NCI-H510A treated with DMSO at 0.1 percent for 48 hours (cell line): ENCODE results near the gene NUDC.
"Not testable (repeated sequence)": the region's sequence is repeated elsewhere in the genome, so short reads cannot be mapped to it uniquely, and the experiment has no call there.

Experiments used
- DNase-seq: peaks from one replicate; lab custom pipeline; 2025; lab: John Stamatoyannopoulos, UW

The NUDC gene

DNA sequence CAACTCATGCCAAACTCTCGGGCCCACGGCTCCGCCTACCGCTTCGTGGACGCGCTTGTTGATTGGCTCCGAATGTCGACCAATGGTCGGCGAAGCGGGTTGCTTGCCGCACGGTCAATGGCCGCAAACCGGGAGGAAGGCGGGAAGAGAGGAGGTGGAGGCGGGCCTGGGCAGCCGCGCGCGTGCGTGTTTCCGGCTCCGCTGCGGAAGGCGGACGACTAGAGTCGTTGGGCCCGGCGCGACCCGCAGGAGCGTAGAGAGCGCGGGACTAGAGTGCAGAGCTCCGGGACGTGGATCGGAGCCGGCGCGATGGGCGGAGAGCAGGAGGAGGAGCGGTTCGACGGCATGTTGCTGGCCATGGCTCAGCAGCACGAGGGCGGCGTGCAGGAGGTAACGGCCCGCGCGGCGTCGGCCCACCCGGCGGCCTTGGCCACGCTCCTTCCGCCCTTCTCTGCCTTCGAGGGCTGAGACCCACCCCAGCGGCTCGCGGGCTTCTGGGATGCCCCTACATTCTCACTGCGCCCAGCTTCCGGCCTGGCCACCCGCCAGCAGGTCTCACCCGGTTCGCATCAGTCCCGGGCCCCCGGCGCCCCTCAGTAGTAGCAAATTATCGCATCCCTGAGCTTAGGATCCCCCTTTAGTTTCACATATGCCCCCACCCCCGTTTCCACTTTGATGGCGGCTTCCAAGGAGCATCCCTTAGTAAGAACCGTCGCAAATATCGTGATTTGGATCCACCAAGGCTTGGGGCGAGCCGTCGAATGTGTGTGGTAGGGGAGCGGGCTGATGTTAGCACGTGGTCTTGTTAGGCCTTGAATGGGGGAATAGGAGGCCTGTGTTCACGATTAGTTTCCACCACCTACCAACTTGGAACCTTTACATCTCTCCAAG lies at the start of gene NUDC:
Gene NUDC (plus strand): TSS at position 204 of the 891 bp plus-strand sequence. CDS start 106 bp downstream, at position 310.
- peak; percentile 94 for DNase-seq

DNA sequence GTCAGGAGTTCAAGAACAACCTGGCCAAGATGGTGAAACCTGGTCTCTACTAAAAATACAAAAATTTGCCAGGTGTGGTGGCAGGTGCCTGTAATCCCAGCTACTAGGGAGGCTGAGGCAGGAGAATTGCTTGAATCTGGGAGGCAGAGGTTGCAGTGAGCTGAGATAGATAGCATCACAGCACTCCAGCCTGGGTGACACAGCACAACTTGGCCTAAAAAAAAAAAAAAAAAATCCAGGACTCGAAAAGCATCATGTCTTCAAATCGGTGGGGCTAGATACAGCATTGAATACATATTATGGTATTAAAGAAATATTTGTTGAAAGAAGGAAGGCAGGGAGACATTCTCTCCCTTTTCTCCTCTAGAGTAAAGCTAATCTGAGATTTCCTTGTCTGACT lies 48.4 kb upstream of the NUDC start:
- not testable (repeated sequence) for DNase-seq

DNA sequence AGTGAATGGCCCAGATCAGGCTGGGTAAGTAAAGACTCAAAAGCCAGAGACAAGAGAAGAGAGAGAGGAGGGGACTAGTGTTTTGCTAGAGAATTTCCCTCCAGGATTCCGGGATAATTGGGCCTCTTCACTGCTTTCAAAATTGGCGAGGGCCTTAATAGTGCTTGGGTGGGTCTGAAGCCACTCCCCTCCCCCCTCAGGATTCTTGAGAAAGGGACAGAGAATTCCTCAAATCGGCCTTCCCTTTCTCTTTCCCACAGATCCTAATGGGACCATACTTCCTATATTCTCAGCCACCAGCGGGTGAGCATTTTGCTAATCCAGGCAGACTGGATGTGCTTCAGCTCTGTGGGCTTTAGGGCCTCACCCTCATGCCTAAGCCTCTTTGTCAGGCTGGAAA lies 46.6 kb upstream of the NUDC start:
- DNase-seq = no peak

DNA sequence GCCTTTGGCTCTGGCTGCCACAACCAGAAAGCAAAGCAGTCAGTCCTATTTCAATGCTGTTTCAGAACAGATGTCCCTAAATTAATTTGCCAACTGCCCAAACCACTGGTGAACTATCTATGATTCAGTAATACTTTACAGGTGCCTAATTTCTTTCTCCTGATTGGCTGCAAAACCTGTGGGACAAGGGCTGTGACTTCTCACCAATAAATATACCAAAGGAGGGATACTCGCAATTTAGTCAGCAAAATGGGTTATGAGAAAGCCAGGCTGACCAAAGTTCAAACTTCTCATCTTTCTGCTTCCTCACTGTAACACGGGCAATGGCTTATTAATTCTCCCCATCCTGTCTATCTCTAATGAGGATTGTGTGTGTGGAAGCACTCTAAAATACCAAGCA lies 44.2 kb upstream of the NUDC start:
- DNase-seq = no peak

DNA sequence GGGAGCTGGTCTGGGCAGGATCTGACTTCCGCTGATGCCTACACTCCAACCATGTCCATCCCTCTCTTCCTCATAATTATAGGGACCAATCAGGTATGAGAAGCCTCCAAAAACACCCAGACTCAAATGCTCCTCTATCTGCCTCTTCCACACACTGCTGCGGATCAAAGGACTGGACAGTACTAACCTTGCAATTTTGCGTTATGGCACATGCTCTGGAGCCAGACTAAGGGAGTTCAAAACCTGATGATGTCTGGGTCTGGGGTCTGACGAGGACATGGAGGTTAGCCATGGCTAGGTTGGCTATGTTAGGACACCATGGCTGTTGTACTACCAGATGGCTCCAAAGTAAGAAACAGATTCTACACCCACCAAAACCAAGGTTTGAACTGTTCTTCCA lies 41.8 kb upstream of the NUDC start:
- no peak for DNase-seq

DNA sequence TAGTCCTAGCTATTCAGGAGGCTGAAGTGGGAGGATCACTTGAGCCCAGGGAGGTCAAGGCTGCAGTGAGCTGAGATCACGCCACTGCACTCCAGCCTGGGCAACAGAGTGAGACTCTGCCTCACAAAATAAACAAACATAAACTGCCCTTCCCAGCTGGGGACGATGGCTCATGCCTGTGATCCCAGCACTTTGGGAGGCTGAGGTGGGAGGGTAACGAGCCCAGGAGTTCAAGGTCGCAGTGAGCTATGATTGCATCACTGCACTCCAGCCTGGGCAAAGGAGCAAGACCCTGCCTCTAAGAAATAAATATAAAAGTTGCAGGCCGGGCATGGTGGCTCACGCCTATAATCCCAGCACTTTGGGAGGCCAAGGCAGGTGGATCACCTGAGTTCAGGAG lies 39.9 kb upstream of the NUDC start:
- DNase-seq = not testable (repeated sequence)

DNA sequence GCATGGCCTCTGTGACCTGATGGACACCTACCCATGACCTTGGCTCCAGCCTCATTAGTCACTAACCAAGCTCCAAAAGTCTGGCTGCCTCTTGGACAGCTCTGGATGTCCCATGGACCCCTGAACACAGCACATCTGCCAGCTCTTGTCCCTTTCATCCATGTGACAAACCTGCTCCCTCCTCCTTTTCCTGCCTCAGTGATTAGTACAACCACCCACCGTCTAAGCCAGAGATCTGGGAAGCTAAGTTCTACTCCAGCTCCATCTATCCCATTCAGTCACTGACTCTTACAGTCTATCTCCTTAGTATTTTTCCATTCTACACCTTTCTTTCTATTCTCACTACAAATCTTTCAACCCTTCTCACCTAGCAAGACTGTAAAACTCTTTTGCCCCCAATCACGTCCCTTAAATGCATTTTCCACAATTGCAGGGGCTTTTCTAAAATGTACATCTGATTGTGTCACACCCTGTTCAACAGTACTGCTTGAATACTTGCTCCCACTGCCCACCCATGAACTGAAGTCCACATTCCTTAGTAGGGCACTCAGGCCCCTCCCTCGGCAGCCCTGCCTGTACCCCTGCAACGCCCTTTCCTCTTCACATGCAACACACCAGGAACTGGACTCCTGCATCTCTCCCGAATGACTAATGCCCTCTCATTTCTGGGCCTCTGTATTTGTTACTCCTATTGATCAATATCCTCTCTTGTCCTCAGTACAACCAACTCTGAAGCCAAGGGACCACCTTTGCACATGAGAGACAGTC lies 38.7 kb upstream of the NUDC start:
- no peak for DNase-seq

DNA sequence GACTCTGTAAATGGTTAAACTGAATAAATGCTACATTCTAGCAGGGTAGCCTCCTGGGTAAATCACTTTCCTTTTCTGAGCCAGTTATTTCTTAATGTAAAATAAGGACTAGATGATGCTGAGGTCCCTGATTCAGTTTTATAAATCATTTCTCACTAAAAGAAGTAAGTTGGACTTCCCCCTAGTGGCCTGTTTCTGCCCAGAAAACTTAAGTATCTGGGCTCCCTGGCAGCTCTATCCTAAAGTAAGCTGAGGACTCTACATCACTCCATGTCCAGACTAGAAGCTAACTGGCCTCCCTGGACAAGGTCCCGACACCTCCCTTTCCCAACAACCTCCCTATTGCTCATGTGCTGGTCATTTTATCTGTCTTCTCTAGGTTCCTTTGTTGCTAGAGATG lies 34.4 kb upstream of the NUDC start:
- no peak for DNase-seq

DNA sequence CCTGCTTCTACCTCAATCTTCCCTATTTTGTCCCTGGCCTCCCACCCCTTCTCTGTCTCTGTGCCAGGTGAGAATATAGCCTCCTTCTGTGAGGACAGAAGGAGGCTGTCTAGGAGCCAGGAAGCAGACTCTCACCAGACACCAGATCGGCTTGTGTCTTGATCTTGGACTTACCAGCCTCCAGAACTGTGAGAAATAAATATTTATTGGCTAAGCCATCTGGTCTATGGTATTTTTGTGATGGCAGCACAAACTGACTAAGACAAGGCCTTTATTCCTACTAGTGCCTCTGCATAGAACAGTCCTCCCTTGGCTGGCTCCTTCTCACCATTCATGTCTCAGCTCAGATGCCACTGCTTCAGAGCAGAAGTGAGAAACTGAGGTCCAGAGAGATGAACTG lies 33.3 kb upstream of the NUDC start:
- DNase-seq = no peak

DNA sequence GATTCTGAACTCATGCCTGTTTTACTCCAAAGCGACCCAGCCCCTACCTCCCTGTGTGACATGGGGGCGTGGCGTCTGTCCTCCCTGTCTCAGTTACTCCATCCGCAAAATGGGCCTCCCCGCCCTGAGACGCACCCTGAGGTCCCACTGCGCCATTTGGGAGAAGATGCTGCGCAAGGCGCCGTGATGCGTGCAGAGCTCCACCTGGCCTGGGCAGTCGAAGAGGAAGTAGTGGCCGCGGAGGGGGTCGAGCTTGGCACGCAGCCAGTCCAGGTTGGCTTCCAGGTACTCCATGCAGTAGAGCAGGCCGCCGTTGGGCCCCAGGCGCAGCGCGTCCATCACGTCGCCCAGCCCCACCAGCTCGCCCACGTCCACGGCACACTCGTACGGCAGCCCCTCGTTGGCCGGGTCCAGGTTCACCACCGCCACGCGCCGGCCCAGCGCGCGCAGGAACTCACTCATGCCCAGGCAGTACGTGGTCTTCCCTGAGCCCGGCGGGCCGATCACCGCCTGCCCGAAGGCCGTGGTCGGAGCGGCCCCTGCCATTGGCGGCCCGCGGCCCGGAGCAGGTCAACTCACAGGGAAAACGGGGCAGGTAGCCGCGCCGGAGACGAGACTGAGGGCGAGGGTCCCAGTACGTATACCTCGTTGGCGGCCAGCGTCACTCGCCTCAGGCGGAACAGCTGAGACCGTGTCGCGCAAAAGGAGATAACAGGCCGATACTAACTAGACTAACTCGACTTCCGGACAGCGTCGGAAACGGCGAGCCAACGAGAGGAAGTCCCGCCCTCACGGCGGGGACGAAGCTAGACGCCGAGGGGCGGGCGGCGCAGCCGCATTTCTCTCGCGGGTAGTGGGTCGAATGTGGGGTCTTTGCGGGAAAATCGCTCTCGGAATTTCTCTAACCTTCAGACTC lies 31.7 kb upstream of the NUDC start, which contains the start of gene GPN2:
Gene GPN2 (minus strand): TSS at position 733 of the 916 bp plus-strand sequence. CDS start 187 bp downstream, at position 546.
- DNase-seq = peak; percentile 66

DNA sequence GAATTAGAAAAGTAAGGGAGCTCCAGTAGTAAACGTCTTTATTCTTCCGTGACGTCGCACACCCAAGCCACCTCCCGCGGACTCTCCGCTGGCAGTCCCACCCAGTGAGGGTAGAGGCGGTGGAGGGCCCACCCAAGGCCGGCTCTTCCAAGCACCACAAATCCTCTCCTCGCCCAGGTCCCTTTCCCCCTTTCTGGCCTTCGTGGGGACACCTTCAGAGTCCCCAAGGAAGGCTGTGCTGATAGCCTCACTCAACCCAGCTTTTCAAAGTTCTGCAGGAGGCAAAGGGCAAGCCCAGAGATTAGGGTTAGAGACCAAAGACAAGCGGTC lies 31.1 kb upstream of the NUDC start:
- DNase-seq = no peak

DNA sequence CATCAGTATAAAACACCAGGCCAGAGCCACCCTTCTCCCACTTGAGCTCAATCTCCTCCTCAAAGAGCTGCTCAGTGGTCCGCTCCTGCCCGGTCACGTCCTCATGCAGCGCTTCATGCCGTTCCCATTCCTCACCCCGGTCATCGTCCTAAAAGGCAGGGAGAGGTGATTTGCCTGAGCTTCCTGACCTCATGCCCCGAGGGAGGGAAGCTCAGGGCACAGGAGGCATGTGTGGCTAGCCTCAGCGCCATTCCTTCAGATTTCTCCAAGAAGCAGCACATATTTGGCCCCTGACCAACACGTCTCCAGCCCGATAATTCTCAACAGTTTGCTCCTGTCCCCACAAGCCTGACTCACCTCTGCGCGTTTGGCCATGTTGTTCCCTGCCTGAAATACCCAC lies 27.3 kb upstream of the NUDC start:
- no peak for DNase-seq

DNA sequence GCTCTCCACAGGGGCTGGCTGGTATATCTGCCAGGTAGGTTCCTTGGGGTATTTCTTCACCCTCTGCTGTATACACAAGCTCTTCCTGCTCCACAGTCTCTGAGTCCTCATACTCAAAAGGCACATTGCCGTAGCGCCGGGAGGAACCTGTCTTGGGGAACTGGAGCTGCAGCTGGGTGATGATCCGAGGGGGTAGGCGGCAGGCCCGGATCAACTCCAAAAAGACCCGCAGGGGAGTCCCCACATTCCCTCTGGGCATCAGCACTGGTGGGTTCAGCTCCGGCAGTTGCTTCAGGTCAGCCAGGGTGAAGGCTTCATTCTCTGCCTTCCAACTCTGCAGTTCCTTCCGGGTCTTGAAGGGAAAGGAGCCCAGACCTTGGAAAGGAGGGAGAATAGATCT lies 24.2 kb upstream of the NUDC start:
- no peak for DNase-seq

DNA sequence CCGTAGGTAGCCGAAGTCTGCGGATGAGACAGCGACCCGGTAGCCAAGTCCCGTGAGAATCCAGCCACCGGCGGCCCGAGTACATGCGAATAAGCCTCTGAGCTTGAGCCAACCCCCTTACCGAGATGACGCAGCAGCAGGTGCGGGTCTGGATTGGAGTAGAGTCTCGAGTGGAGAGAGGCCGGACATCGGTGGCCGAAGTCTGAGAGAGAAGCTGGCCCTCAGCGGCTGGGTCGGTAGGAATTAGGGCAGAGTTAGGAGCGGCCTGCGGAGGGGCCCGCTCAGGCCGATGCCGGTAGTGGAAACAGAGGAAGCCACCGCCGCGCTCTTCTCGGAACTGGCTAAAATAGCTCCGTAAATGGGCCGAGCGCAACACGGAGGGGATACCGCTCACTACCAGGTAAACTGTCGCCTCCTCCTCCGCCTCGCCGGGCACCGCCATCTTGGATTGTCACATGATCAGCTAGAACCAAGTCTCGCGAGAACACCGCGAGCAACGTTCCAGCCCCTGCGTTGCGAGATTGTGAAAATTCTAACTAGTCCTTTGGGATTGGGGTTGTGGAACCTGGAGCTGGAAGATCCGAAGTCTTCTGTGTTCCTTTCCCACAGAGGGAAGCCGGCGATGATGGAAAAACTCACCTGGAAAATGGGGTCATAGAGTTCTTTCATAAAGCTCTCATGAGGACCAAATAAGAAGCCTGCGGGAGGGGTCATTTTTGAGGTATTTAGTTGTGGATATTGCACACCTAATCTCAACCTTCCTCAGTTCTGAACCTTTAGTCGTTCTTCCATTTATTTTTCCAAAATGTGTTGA lies 21.3 kb upstream of the NUDC start, which contains the start of gene GPATCH3:
Gene GPATCH3 (minus strand): TSS at position 467 of the 814 bp plus-strand sequence. CDS start 25 bp downstream, at position 442.
- peak; percentile 87 for DNase-seq

DNA sequence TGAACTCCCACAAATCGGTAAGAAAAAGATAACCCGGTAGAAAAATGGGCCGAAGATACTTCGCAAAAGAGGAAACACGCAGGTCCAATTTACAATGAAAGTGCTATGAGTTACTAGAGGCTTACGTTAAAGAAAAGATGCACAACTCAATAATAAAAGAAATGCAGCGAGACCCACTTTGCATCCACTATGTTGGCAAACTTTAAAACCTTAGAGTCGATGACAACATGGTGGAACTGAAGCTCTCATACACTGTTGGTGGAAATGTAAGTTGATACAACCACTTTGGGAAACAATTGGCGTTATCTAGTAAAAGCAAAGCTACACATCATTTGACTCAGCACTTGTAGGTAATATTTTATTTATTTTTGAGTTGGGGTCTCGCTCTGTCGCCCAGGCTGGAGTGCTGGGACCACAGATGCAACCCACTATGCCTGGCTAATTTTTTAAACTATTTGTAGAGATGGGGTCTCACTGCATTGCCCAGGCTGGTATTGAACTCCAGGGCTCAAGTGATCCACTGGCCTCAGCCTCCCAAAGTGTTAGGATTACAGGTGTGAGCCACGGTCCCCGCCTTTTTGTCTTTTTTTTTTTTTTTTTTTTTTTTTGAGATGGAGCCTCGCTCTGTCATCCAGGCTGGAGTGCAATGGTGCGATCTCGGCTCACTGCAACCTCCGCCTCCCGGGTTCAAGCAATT lies 20.6 kb upstream of the NUDC start:
- DNase-seq = no peak

DNA sequence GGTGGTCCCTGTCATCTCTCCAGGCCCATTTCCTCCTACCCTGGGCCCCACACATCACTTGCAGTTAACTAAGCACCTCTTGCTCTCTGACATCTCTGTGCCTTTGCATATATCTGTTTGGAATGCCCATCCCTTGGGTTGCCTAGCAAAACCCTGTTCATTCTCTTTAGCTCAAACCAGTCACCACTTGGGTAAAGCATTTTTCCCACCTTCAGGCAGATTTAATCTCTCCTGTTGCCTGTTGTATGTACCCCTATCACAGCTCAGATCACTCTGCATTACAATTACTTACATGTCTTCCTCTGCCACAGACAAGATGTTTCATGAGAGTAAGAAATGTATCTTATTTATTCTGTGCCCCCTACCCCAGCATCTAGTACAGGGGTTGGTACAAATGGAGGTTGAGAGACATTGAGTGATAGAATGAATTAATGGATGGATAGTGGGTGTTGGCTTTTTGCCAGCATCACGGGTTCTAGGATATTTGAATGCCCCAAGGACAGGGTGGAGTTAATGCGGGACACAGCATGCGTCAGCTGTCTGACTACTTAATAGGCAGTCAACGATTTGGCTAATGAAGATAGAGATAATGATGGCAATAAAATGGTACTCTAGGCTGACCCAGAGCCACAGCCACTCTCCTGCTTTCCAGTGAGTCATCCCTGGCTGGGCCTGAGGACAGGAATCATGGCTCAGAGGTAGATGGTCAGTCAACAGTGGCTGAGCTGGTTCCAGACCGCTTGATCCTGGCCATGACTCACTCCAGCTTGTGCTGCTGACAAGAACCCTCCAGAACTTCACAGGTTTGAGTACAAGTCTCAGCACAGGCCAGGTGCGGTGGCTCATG lies 14.2 kb upstream of the NUDC start:
- no peak for DNase-seq

DNA sequence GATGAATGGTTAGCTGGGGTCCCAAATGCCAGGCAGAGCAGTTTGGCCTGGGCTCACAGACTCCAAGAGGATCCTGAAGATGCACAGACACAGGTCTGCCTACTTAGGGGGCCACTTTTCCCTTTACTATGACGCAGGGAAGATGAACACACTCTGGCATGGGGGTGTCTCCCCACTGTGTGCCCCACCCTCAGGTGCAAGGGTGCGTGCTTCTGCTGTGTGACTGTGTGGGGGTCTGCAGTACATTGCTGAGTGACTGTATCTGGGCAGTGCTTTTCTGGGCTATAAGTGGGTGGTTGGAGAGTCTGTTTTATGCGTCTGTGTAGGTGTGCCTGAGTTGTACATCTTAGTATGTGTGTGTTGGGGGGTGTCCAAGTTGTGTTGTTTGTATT lies 11.6 kb upstream of the NUDC start:
- DNase-seq = no peak

DNA sequence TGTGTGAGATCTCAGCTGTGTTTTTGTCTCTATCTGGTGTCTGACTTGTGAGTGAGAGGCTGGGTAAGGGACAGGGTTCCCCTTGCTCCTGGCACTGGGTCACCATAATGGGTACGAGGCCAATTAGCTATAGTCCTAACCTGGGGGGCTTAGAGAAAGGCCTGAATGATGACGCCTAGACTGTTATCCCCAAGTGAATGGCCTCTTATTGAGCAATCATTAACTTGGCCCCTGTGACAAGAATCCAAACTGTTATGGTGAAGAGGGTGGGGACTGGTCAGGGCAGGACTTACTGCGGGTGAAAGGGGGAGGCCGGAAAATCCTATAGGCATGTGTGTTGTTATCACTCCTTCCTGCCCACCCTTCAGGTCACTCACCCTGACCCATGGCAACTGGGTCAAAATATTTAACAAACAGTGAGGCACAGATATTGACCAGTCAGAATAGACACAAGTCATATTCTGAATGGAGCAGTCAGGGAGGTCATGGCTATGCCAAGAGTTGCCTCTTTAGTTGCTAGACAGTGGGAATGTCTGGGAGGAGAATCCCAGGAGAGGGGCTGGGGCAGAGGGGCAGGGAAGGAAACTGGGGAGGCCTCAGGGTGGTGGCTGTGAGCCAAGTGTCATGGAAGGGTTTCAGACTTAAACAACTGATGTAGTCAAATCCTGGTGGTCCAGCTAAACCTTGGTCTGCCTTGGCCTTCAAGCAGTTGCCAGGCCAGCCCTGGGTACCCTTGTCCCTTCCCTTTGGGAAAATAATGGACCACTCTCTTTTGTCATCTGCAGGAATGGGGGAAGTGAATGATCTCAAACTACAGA lies 11.0 kb upstream of the NUDC start:
- DNase-seq = no peak
